GM12875 (cell line): ENCODE results near the gene ENGASE.

Experiments
- H3K4me3 ChIP-seq: one replicate; pipeline ENCODE4 v1.5.1; 2011; ENCODE audit warnings: low read depth, low read length, control low read depth
- TF ChIP-seq, protein P1 (sequence below): IDR thresholded peaks from 2 replicates; pipeline ENCODE4 v1.5.1; 2011; ENCODE audit warnings: low read depth, mild to moderate bottlenecking, control low read depth, inconsistent platforms, low read length, moderate library complexity, borderline replicate concordance; ENCODE audit not compliant: insufficient read depth

The ENGASE gene

DNA sequence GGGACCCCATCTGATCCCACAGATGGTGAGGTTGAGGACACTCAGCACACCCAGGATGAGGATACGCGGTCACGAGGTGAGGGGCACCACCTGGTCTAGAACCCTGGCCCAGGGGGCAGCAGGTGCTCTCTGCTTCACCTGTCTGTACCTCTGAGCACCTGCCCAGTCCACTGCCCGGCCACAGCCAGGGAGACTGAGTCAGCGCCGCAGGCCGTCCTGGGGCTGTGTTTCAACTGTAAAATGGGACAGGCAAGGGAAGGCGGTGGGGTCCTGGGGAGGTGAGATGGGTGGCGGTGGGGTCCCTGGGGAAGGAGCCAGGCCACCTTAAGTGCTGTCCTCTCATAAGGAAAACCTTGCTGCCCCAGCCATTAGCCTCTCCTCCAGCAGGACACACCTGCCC is 60.4 kb downstream of the ENGASE start:
- H3K4me3 ChIP-seq = no peak overlapping the region
- TF ChIP-seq, protein P1, sequence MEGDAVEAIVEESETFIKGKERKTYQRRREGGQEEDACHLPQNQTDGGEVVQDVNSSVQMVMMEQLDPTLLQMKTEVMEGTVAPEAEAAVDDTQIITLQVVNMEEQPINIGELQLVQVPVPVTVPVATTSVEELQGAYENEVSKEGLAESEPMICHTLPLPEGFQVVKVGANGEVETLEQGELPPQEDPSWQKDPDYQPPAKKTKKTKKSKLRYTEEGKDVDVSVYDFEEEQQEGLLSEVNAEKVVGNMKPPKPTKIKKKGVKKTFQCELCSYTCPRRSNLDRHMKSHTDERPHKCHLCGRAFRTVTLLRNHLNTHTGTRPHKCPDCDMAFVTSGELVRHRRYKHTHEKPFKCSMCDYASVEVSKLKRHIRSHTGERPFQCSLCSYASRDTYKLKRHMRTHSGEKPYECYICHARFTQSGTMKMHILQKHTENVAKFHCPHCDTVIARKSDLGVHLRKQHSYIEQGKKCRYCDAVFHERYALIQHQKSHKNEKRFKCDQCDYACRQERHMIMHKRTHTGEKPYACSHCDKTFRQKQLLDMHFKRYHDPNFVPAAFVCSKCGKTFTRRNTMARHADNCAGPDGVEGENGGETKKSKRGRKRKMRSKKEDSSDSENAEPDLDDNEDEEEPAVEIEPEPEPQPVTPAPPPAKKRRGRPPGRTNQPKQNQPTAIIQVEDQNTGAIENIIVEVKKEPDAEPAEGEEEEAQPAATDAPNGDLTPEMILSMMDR = no peak

DNA sequence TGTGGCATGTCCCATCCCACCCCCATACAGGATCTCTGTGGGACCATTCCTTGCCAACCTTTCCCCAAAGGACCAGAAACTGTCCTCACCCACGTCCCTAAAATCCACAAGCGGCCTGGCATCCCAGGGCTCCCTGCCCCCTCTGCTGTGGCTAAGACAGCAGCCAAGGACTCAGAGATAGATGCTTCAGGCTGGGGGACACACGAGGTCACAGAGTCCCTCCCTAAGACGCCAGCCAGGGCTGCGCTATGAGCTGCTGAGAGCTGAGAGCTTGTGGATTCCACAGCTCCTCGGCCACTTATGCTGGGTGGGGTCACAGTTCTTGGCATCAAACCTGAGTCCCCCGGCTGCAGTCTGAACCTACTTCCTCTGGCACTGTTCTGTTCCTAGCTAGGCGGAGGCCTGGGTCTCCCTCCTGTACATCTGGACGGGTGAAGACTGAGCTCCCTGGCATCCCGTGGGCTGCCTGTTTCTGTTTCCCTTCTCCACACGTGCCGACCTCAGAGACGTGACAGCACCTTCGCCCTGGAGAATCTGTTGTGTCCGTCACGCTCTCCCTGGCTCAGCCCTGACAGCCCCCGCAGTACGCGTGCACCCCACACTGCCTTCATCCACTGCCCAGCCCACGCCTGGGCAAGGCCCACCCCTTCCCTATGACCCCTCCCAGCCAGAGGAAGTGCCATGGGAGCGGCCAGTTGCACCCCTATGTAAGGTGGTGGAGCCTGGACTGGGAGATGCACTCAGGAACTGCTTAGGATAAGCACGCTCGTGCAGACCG is 61.2 kb downstream of the ENGASE start:
- TF ChIP-seq, protein P1 = no peak
- H3K4me3 ChIP-seq = no peak overlapping the region
